CD4-positive, alpha-beta T cell treated with Interleukin-4 for 4 hours (primary cell): ENCODE measurements around the gene NVL.
"Not testable (repeated sequence)": the region's sequence is repeated elsewhere in the genome, so short reads cannot be mapped to it uniquely, and the experiment has no call there.

Experiments used
- DNase-seq: peaks from one replicate; pipeline ENCODE4 v3.0.0-alpha.2; 2020

The NVL gene

DNA sequence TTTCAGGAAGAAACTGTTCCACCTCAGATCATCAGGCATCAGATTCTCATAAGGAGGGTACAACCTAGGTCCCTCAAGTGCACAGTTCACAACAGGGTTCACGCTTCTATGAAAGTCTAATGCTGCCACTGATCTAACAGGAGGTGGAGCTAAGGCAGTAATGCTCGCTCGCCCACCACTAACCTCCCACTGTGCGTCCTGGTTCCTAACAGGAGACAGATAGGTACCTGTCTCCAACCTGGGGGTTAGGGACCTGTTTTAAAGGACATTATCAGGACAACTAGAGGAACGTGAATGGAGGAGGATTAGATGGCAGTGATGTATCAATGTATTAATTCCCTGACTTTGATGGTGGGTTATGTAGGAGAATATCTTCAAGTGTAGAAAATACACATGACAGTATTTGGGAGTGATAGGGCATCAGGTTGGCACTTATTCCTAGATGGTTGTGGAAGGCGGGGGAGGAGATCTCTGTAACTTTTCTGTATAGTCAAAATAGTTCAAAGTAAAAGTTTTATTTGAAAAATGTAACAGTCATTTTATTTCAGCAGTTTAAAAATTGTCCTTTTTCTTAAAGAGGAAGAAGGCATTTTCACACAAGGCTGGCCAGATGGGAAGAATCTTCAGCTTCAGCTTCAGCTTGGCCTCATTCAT is 103.0 kb downstream of the NVL start:
- no peak for DNase-seq

DNA sequence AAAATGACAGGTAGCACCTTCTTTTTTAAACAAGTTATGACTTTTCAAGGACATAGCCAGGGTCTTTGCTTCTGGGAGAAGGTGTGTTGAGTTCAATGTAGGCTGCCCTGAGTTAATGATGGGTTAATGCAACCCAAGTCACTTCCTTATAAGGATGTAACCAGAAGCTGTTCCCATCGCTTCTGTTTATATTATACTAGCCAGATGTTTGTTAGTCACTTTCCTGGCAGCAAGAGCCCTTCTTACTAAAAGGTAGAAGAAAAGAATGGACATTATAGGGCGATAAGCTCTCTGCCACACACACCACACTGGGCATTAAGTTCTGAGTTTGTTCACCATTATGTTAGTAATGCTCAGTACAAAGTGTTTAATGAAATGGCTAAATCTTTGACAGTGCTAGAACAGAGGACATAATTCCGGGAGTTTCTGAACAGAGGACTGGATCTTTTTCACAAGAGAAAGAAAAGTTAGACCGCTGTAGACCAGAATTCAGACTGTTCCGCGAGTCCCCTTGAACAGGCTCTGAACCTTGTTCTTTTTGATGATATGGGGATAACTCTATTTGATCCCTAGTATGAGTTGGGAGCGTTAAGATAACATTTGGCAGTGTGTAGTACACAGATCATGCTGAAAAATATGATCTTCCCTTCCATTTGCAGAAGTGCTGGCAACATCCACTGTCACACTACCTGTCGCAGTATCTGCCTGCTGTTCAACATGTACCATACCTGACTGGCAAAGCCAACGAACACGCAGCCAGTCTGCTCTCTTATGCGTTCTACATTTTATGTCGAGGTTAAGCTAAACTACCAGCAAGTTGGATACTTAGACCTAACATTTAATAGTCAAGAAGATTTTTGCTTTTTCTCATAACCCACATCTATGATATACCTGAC is 105.9 kb downstream of the NVL start:
- DNase-seq = no peak

DNA sequence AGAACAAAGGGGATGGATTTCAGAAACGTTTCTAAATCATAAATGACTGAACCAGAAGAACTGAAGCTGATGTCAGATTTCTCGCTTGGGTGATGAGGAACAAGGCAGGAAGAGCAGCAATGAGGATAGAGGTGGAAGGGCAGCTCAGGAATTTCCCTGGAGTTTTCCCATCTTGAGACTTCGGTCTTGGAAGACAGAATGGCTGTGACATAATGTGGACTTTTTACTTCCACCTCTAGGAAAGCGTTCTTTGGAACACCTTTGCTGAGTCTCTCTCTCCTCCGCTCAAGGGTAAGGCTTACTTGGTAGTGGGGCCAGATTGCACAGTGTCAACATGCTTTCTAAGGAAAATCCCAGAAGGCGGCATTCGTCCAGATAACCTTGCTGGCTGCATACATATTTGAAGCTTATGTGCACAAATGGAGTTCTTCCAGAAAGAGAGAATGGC is 110.3 kb downstream of the NVL start:
- no peak for DNase-seq

DNA sequence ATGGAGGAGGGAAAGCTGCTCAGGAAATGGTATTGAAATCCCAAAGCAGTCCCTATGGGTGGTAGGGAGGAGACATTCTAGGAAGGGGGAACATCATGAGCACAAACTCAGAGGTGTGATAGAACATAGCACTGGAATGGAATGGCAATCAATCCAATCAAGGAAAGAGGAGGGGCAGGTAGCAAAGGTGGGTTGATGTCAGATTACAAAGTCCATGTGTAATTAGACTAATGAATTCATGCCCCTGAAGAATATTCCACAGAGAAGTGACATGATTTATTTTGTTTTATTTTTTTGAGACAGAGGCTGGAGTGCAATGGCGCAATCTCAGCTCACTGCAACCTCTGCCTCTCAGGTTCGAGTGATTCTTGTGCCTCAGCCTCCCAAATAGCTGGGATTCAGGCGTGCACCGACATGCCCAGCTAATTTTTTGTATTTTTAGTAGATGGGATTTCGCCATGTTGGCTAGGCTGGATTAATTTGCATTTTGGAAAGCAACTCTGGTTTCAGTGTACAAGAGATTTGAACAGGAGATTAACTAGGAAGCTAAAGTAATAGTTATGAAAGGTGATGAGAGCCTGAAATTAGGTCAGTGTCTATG is 110.9 kb downstream of the NVL start:
- DNase-seq = no peak

DNA sequence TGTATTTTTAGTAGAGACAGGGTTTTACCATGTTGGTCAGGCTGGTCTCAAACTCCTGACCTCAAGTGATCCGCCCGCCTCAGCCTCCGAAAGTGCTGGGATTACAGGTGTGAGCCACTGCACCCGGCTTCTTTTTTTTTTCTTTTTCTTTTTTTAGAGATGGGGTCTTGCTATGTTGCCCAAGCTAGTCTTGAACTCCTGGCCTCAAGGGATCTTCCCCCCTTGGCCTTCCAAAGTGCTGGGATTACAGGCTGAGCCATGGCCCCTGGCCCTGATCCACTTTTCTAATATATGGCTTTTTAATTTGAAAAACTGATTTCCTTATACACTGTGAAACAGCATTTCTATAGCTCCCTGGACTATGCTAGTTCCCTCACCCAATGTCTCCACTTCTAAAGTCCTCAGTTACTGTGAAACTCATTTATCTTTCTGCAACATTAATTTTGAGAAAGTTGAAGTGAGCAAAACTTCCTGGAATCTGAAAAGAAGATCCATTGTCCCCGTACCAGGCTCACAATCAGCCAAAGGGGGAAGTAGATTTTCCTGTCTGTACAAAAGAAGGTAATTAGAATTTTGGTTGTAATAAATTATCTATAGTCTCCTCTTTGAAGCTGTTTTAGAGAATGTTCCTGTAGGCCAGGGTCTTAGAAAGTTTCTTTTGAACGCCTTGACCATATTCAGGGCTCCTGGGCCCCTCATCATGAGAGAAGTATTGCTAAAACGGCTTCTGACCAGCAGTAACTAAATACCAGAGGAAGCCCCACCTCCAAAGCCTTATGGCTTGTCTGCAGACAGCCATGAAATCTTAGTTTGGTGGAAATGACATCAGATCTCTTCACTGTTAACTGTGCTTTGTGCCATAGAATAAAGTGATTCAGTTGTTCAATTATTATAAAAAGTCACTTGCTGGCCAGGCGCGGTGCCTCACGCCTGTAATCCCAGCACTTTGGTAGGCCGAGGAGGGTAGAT is 112.0 kb downstream of the NVL start:
- DNase-seq = no peak

DNA sequence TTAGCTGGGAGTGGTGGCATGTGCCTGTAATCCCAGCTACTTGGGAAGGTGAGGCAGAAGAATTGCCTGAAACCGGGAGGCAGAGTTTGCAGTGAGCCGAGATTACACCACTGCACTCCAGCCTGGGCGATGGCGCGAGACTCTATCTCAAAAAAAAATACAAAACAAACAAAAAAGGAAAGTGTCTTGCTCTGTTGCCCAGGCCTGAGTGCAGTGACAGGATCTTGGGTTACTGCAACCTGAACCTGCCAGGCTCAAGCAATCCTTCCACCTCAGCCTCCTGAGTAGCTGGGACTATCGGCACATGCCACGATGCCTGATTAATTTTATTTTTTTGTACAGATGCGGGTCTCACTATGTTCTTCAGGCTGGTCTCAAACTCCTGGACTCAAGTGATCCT is 113.6 kb downstream of the NVL start:
- no peak for DNase-seq

DNA sequence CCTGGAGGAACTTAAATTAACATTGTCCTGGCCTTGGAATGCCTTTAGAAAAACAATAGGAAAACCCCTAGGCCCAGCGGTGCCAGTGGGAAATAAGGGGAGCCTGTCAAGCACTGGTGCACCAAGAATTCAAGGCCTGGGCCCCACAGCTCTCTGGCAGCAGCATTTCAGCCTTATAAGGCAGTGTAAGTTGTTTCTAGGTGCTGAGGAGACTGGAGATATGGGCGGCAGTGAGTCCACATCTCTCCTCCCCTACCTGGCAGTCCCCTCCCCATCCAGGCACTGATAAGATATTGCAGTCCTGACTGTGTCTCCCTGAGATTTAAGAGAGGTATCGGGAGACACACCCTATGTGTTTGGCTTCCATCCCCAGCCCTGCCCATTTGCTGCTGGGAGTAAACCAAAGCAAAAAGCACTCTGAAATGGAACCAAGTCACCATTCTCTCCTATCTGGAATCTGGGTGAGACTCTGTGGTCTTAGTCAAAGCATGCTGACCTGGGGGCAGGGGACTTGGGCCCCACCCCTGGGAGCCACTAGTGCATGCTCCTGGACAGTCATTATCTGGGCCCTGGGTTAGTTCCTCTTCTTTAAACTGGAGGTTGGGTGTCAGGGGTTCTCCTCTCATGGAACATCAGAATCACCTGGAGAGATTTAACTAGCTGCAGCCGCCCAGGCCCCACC is 116.4 kb downstream of the NVL start:
- no peak for DNase-seq

DNA sequence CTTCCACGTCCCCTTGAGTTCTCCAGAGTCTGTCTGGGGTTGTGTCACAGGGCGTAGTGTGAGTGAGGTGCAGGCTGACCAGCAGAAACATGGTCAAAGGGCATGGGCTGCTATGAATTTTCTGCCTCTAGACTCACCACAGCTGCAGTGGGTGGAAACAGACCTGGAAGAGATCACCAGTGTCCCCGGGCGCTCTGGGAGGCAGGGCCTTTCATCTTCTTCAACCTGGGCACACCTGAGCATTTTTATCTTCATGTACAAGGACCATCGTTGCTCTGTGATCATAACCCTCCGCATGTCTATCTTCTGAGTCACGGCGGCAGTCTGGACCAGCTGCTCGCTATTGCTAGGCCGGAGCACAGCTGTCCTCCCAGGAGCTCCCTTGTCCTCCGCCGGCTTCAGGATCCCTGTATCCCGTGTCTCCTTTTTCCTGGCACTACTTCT is 117.3 kb downstream of the NVL start:
- no peak for DNase-seq

DNA sequence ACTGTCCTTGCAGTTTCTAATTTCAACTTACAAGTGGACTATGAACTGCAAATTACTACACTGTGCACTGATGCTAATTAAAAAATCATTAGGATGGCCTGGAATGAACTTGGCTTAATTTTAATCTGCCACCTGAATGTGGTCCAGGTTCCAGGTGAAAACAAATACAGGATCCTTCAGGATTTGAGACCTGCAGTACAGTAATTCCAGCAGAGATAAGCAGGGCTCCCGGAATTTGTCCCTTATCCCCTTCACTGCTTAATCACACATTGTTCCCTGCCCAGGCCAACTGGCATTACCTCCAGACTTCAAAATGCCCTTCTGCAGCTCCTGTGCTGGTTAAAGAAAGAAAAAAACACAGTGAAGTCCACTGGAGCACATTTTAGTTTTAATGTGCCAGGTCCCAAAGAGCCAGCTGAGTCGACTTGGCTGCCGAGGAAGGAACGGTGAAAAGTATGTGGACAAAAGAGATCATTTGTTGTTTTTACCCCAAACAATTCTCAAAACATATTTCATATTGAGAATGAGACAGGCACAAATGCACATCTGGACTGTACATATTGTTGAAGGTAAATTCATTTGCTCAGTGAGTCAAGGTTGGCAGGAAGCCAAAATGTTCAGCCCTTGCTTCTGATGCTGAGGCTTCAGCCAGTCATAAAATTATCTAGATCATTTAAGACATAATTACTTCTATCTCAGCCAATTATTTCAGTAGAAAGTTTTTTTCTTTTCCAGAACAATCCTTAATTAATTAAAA is 118.6 kb downstream of the NVL start:
- DNase-seq = no peak

DNA sequence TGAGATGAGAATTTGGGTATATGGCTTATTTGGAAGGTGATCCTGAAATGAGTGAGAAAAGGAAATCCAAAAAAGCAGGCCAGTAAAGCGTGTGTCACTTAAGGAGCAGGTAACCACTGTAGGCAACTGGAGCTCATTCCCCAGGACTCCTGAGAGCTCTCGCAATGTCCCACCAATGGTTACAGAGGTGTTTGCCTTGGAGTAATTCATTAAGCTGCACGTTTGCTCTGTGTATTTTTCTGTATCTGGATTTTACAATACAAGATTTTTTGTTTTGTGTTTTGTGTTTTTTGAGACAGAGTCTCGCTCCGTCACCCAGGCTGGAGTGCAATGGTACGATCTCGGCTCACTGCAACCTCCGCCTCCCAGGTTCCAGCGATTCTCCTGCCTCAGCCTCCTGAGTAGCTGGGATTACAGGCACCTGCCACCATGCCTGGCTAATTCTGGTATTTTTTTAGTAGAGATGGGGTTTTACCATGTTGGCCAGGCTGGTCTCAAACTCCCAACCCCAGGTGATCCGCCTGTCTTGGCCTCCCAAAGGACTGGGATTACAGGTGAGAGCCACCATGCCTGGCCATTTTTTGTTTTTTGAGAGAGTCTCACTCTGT is 123.9 kb downstream of the NVL start:
- not testable (repeated sequence) for DNase-seq

DNA sequence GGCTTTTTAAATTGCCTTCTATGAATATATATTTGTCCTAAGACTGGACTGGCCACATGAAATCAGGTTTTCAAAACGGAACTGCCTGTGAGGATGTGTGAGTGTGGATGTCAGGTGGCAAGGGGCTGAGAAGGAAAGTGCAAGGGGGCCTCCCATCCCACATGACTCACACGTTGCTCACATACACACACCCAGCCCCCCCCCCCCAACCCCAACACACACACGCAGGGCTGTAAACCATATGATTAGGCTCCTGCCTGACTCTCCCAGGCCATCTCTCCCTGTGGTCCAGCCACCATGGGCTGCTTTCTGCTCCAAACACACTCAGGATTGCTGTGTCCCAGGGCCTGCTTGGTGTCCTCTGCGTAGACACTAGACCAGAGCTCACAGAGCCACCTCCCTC is 124.5 kb downstream of the NVL start:
- DNase-seq = peak; percentile 45

DNA sequence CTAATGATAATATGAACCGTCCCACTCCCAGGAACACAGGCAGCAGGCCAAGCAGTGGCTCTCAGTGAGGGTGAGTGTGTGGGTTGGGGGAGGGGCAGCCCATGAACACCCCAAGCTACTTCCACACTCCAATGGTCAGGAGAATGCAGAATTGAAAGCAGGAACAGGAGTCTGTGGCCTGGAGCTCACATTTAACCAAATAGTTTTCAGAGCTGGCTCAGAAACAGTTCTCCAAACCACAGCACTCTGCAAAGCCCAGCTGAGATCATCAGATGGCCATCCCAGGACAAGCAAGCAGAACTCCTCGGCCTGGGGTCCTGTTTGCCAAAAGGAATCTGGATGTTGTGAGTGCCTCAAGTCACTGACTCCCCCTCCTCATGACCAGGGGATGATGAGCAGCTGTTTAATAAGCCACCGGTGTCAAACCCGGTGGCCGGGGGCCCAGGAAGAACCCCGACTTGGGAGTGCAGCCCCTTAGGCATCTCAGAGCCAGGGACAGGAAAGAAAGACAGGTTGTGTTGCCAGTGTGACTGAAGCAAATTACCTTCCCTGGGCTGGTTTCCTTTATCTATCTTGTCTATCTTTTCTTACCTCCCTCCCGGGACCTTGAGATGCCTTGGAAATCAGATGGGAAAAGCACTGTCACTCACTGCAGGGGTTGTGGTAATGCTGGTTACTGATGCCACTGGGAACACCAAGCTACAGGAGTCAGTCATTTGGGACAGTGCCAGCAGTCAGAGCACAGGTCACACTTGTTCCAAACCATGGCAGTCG is 126.5 kb downstream of the NVL start:
- DNase-seq = no peak

DNA sequence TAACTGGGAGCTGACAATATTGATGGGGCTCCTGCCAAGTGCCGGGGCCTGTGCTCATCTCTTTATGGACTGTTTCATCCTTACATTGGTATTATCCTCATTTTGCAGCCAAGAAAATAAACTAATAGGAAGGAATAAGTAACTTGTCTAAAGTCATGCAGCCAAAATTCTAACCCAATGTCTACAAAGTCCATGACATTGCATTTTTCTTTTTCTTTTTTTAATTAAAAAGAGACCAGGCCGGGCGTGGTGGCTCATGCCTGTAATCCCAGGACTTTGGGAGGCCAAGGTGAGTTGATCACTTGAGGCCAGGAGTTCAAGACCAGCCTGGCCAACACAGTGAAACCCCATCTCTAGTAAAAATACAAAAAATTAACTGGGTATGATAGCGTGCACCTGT is 128.1 kb downstream of the NVL start:
- DNase-seq = no peak

DNA sequence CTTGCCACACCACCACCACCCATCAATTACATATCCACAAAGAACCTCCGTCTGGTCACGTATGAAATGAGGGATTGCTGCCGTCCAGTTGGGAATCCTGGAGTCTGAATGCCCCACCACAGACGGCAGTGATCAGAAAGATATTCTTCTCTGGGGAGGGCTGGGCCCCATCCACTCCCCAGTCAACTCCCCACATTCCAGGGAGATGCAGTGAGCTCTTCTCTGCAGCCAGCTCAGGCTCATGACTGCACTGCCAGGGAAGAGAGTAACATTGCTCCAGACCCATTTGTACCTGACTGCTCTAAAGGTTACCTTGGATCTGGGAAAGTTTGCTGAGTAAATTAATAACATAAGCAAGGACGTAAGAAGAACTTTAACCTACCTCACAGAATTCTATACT is 128.6 kb downstream of the NVL start:
- DNase-seq = no peak

DNA sequence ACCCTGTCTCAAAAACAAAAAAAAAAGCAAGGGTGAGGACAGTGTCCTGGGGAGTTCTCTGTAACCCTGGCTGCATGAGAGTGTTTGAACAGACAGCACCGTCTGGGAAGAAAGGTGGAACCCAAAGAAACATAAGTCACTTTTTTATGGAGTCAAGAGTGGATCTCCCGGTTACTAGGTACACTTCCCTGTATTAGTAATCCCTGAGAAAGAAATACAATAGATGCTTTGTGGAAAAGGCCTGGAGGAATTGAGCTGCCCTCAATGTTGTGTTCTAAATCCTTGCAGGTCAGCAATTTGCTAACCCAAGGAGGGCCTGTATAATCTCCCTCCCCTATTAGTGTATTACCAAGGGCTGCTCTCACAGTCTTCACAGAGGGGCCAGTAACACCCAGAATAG is 130.3 kb downstream of the NVL start:
- no peak for DNase-seq

DNA sequence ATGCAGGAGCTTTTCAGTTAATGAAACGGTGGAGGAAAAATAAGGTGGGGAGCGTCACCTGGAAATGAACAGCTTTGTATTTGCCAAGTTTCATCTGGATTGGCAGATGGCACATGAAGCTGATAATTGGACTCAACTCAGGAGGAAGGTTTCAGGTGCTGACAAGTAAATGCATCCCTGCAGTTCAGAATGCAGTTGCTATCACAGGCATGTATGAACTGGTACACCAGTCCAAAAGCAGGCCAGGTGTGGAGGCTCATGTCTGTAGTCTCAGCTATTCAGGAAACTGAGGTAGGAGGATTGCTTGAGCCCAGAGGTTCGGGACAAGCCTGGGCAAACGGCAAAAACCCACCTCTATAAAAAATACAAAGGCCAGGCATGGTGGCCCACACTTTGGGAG is 131.4 kb downstream of the NVL start:
- DNase-seq = no peak

DNA sequence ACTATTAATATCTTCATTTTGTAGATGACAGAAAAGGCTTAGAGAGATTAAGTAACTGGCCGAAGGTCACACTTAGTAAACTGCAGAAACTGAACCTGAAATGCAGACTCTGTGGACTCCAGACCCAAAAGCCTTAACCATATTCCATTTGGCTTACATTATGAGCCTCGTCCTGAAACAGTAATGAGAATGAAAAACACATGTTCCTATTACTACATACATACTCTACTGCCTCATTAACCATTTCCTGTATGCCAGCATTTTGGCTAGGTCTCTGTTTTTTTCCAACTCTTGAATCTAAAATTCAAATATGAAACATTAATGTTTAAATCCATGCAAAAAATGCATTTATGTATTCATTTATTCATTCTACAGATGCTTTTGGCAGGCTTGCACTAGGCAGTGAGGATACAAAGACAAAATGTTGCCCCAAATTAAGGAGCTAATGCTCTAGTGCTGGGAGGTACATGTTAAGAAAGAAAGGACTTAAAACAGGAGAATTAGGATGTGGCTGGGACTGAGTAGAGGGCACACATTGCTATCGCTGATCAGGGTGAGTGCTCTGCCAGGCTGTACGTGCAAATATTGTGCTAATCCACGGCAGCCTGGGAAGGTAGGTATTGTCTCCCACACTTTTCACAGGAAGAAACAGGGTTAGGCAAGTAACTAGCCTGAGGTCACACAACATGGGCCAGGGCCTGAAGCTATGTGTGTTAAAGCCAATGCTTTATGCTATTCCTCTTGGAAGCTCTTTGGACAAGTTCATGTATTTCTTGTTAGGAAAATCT is 133.0 kb downstream of the NVL start:
- no peak for DNase-seq

DNA sequence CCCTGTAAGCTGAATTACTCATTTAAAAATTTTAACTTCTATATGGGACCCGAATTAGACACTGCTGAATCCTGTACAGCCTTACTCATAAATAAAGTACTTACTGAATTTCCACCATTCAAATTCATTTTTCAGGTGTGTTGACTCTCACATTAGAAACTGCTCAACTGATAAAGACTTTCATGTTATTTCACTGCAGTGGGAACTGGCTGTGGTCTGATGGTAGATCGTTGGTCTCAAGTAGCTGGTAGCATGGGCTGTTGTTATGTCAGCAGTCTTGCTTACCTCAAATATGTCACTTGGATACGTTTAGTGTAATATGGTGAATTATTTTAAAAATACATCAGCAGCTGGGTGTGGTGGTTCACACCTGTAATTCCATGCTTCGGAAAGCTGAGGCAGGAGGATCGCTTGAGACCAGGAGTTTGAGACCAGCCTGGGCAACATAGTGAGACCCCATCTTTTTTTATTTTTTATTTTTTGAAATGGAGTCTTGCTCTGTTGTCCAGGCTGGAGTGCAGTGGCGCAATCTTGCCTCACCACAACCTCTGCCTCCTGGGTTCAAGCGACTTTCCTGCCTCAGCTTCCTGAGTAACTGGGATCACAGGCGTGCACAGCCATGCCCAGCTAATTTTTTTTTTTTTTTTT is 136.5 kb downstream of the NVL start:
- no peak for DNase-seq
